Measurements from ENCODE around the gene ANAPC7.

ANAPC7 gene, protein sequence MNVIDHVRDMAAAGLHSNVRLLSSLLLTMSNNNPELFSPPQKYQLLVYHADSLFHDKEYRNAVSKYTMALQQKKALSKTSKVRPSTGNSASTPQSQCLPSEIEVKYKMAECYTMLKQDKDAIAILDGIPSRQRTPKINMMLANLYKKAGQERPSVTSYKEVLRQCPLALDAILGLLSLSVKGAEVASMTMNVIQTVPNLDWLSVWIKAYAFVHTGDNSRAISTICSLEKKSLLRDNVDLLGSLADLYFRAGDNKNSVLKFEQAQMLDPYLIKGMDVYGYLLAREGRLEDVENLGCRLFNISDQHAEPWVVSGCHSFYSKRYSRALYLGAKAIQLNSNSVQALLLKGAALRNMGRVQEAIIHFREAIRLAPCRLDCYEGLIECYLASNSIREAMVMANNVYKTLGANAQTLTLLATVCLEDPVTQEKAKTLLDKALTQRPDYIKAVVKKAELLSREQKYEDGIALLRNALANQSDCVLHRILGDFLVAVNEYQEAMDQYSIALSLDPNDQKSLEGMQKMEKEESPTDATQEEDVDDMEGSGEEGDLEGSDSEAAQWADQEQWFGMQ

GRCh38 chr12:110403146-110403975 lies at the start of gene ANAPC7:
ANAPC7 (minus strand) TSS chr12:110403708; CDS start chr12:110403627, 81 bp downstream.
- no peak for TF ChIP-seq GATA3 (IDR thresholded peaks at IDR 0.05; ENCODE audit: low read depth, low read length)
- no peak for TF ChIP-seq GATA2 (IDR thresholded peaks at IDR 0.05; ENCODE audit: low read depth, low read length)

DNA sequence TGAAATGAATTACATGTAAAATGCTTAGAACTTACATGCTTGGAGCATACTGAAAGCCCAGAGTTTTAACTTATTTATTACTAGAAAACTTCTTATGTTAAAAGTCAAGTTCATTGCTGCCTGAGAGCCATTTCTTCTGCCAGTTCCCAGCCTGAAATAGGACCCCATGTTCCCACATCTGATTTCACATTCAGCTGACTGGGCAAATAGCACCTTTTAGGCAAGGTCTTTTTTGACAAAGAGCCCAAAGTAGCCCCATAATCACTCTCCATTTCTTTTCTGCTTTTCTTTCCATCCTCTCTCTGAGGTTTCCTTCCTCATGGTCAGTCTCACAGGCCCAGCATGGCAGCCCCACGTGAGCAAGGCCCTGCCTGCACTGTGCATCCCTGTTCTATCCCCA lies 47.8 kb upstream of the ANAPC7 start:
- TF ChIP-seq GATA2 (IDR thresholded peaks at IDR 0.05; ENCODE audit: low read depth, low read length) (no peak), GATA3 (IDR thresholded peaks at IDR 0.05; ENCODE audit: low read depth, low read length) (no peak)

DNA sequence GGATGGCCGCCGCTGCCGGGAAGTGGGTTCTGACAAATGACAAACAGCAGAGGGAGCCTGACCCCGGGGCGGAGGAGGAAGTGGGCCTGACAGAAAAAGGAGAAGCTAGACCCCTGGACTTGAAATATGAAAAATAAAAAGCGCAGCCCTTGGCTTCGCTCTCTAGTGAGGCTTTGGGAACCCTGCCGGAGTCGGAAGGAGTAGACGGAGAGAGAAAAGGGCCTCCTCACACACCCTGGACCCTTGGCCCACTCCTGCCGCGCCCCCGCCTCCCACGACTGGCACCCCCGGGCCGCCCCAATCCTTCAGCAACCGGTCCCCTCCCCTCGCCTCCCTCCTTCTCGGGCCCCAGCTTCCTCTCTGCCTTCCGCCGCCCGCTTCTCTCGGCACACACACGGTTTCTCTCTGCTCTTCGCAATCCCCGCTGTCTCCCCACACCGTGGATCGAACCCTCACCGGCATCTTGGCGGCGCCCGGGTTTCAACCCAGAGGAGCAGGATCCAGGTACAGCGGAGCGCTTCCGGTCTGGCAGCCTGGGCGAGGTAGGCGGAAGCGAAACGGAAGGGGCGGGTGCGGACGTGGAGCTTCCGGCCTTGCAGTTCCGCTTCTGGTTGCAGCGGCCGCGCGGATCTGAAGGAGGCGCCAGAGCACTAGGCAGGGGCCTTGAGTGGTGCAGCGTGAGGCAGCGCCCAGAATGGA lies 46.4 kb upstream of the ANAPC7 start, which contains the start of gene ARPC3:
Gene ARPC3 (minus strand): TSS at position 539 of the 699 bp plus-strand sequence. CDS start 77 bp downstream, at position 462.
- TF ChIP-seq GATA2 (IDR thresholded peaks at IDR 0.05; ENCODE audit: low read depth, low read length), result no peak
- no peak for TF ChIP-seq GATA3 (IDR thresholded peaks at IDR 0.05; ENCODE audit: low read depth, low read length)

GRCh38 chr12:110444455-110444854 lies 40.9 kb upstream of the ANAPC7 start:
- TF ChIP-seq GATA3 (IDR thresholded peaks at IDR 0.05; ENCODE audit: low read depth, low read length) (no peak), GATA2 (IDR thresholded peaks at IDR 0.05; ENCODE audit: low read depth, low read length) (no peak)

DNA sequence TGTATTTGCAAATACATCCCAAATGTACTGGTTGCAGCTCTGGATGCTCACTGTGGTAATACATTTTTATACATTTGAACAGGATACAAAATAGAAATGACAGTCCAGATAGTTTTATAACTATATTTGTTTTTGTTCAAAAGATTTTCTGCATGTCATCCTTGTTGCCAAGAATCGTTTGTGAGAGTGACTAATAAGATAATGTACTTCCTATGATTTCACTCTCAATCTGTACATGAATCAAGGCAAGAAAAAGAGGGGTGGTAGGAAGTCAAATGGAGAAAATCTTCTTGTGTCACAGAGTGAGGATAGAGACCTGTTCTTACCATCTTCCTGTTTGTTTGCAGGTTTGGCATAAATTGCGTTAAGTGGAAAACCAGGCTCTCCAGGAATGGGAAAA lies 32.7 kb upstream of the ANAPC7 start:
- TF ChIP-seq GATA2 (IDR thresholded peaks at IDR 0.05; ENCODE audit: low read depth, low read length) (no peak), GATA3 (IDR thresholded peaks at IDR 0.05; ENCODE audit: low read depth, low read length) (no peak)

- TF ChIP-seq GATA3 (IDR thresholded peaks at IDR 0.05; ENCODE audit: low read depth, low read length), result no peak
- no peak for TF ChIP-seq GATA2 (IDR thresholded peaks at IDR 0.05; ENCODE audit: low read depth, low read length)
These were observed 28.6 kb upstream of the ANAPC7 start for GRCh38 chr12:110431957-110432587.

DNA sequence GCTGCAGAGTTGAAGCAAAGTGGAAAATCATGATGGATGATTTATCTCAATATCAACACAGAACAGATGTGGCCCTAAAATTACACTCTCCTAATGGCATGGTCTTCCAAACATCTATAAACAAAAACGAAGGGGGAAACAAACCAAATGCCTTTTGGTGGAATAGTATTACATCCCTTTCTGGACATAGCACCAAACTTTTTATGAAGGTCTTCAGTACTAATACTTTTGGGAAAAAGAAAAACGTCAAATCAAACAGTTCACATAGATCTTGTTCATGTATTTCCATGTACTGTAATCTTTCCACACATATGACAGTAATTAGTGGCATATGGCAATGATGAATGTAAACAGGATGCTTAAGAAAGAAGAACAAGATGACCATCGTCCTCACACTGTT lies 22.9 kb upstream of the ANAPC7 start:
- no peak for TF ChIP-seq GATA3 (IDR thresholded peaks at IDR 0.05; ENCODE audit: low read depth, low read length)
- no peak for TF ChIP-seq GATA2 (IDR thresholded peaks at IDR 0.05; ENCODE audit: low read depth, low read length)

DNA sequence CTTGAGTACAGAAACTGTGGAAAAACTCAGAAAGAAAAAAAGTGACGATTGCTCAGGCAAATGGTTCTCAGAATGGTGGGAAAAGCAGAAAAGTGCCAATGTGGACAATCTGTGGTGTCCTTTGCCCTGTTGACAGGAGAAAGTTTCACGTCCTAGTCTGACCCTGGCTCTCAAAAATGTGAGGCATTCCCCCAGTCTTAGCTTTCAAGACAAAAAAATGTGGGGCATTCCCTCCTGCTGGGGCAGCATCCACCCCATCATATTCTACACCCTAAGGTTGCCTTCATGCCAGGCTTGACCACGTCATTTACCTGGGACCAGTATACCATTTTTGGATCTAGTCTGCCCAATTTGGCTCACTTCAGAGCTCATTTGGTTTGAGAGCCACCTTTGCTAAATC lies 20.7 kb upstream of the ANAPC7 start:
- no peak for TF ChIP-seq GATA2 (IDR thresholded peaks at IDR 0.05; ENCODE audit: low read depth, low read length)
- TF ChIP-seq GATA3 (IDR thresholded peaks at IDR 0.05; ENCODE audit: low read depth, low read length), result no peak

DNA sequence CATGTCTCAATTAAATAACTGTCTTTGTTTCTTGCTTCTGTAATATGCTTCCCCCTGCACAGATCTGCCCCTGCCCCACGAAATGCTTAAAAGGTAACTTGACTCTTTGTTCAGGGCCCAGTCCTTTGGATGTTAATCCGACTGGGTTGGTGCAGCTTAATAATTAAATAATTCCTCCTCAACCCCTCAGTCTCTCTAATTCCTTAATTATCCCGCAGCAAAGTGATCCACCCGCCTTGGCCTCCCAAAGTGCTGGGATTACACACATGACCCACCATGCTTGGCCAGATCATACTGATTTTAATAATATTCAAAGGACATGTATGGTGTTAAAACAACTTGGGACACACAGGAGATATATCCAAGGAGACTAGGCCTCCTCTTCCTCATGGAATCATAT lies 18.2 kb upstream of the ANAPC7 start:
- TF ChIP-seq GATA2 (IDR thresholded peaks at IDR 0.05; ENCODE audit: low read depth, low read length), result no peak
- no peak for TF ChIP-seq GATA3 (IDR thresholded peaks at IDR 0.05; ENCODE audit: low read depth, low read length)

GRCh38 chr12:110421159-110421661 lies 17.7 kb upstream of the ANAPC7 start:
- TF ChIP-seq GATA2 (IDR thresholded peaks at IDR 0.05; ENCODE audit: low read depth, low read length), result no peak
- no peak for TF ChIP-seq GATA3 (IDR thresholded peaks at IDR 0.05; ENCODE audit: low read depth, low read length)

GRCh38 chr12:110403976-110404682 lies 621 bp upstream of the ANAPC7 start:
- TF ChIP-seq GATA3 (IDR thresholded peaks at IDR 0.05; ENCODE audit: low read depth, low read length), result no peak
- no peak for TF ChIP-seq GATA2 (IDR thresholded peaks at IDR 0.05; ENCODE audit: low read depth, low read length)

GRCh38 chr12:110382683-110383082 lies 20.8 kb downstream of the ANAPC7 start:
- TF ChIP-seq GATA2 (IDR thresholded peaks at IDR 0.05; ENCODE audit: low read depth, low read length) (no peak), GATA3 (IDR thresholded peaks at IDR 0.05; ENCODE audit: low read depth, low read length) (no peak)

All from SH-SY5Y (cell line).